WERI-Rb-1 (cell line): ENCODE results near the gene SPTB.

Experiments used
- DNase-seq: peaks from one replicate; pipeline ENCODE4 v3.0.0-alpha.2; 2020
- H3K27ac ChIP-seq: fragments of 250-450 bp; sonication (Bioruptor Pico); 2 replicates; pipeline ENCODE4 v1.5.1; 2020; ENCODE audit warnings: mild to moderate bottlenecking, moderate library complexity
- H3K27me3 ChIP-seq: fragments of 250-450 bp; sonication (Bioruptor Pico); 2 replicates; pipeline ENCODE4 v1.5.1; 2021; ENCODE audit warnings: mild to moderate bottlenecking, low read depth, moderate library complexity; ENCODE audit not compliant: insufficient read depth, severe bottlenecking
- H3K36me3 ChIP-seq: fragments of 250-450 bp; sonication (Bioruptor Pico); 2 replicates; pipeline ENCODE4 v1.5.1; 2020; ENCODE audit warnings: mild to moderate bottlenecking, moderate library complexity
- H3K4me3 ChIP-seq: 2 replicates; pipeline ENCODE4 v1.5.1; 2011; ENCODE audit warnings: low read depth, mild to moderate bottlenecking, control low read depth, low read length
- H3K9me3 ChIP-seq: fragments of 250-450 bp; sonication (Bioruptor Pico); 2 replicates; pipeline ENCODE4 v1.5.1; 2021; ENCODE audit warnings: mild to moderate bottlenecking, moderate library complexity; ENCODE audit not compliant: severe bottlenecking
- TF ChIP-seq, protein P1 (sequence below): IDR thresholded peaks from 2 replicates; pipeline ENCODE4 v1.5.1; 2011; ENCODE audit warnings: low read depth, mild to moderate bottlenecking, control low read depth, inconsistent platforms, low read length

The SPTB gene

DNA sequence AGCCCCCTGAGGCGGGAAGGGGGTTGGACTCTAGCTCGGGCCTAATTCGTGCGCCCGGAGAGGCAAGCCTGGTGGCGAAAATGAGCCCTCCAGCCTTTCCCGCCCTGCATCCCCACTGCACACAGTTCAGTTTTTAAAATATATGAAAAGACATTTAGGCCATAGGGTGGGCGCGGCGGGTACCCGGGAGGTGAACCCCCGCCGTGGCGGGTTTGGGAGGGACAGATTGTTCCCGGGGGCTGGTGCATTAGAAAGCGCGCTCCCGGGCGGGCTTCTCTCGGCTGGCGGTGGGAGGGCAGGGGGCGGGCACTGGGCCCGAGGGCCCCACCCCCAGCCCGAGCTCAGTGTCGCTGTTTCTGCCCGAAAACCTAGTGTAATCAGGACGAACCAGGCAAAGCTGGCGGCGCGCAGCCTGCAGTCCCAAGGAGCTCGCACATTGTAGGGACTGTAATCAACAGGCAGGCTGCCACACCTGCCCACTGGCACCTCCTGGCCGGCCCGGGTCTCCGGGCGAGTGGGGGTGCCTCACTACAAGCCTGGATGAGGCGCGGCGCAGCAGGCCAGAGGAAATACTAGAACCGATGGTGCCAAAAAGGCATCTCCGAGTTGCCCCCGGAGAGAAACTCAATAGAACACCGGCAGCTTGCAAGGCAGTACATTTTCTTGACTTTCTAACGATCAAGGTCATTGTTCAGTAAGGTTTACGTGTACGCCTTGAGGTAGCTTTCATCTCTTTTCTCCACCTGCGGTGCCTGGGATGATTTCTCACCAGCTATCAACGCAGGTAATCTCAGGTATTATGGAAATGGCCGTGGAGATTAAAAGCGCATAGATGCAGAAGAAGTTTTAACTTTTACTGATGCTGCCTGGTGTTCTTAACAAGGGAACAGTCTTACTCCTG, 764 bp upstream of the SPTB start:
- H3K4me3 ChIP-seq = peak overlapping the region; percentile 76
- H3K27me3 ChIP-seq = peaks cover 14% of the 10 kb centered on the region

DNA sequence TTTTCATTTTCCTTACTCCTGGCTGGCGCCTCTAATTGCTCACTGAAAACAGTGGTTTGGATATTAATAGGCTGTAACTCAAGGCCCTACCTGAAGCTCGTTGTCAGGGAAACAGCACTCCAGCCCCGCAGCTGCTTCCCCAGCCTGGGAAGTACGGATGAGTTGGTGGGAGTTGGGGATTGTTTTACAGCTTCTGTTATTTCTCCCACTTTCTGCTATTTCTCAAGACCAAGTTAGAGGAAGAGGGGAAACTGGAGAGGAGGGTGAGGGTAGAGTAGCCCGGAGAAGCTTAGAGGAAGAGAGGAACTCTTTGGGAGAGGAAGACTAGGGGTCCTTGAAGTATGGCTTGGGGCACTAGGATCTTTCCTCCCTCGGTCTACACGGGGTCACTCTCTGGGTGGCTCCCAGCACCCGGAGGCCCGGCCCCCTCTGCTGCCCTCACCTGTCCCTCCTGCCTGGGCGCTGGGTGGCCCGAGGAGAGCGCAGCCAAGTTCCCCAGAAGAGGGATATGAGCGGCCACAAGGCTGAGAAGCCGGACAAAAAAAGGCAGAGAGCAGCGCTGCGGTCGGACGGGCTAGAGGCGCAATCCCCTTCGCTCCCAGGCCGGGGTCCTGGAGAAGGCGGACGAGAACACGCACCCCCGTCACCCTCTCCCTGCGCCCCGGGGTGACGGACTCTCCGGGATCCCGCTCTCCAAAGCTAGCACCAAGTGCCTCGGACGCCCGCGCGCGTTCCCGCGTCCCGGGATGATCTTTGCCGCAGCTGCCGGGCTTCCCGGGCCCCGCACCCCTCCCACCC, 671 bp downstream of the SPTB start:
- peak; percentile 31 for DNase-seq
- Histone ChIP-seq H3K27me3 (peaks cover 14% of the 10 kb centered on the region), H3K9me3 (no peaks in the 10 kb centered on the region), H3K4me3 (peak overlapping the region; percentile 76), H3K27ac (no peak overlapping the region; the same call in 1 of the 2 replicates), H3K36me3 (no peaks in the 10 kb centered on the region)
- TF ChIP-seq, protein P1, sequence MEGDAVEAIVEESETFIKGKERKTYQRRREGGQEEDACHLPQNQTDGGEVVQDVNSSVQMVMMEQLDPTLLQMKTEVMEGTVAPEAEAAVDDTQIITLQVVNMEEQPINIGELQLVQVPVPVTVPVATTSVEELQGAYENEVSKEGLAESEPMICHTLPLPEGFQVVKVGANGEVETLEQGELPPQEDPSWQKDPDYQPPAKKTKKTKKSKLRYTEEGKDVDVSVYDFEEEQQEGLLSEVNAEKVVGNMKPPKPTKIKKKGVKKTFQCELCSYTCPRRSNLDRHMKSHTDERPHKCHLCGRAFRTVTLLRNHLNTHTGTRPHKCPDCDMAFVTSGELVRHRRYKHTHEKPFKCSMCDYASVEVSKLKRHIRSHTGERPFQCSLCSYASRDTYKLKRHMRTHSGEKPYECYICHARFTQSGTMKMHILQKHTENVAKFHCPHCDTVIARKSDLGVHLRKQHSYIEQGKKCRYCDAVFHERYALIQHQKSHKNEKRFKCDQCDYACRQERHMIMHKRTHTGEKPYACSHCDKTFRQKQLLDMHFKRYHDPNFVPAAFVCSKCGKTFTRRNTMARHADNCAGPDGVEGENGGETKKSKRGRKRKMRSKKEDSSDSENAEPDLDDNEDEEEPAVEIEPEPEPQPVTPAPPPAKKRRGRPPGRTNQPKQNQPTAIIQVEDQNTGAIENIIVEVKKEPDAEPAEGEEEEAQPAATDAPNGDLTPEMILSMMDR = no peak

More for the DNA sequence above, 764 bp upstream of the SPTB start:
- Histone ChIP-seq H3K27ac (peak overlapping the region; percentile 70), H3K36me3 (no peaks in the 10 kb centered on the region), H3K9me3 (no peaks in the 10 kb centered on the region)
- TF ChIP-seq, protein P1 = no peak
- peak; percentile 73 for DNase-seq

DNA sequence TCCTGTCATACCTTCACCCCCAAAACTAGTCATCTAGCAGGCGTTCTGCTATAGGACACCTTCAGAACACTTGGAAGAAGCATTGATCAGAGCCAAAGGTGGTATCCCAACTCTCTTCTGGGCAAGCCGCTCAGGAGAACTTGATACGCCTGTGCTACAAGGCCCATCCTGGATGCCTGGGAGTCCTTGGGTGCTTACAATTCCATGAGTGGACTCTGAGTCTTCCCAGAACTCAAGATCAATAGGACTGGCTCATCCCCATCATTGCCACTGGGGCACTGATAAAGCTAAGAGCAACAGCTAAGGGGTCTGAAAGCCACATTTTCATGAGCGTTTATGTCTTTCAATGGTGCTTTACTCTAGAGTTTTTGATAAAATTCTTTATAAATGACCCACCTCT, 1.9 kb downstream of the SPTB start:
- H3K27me3 ChIP-seq = peaks cover 14% of the 10 kb centered on the region
- H3K9me3 ChIP-seq = no peaks in the 10 kb centered on the region
- H3K36me3 ChIP-seq = no peaks in the 10 kb centered on the region

DNA sequence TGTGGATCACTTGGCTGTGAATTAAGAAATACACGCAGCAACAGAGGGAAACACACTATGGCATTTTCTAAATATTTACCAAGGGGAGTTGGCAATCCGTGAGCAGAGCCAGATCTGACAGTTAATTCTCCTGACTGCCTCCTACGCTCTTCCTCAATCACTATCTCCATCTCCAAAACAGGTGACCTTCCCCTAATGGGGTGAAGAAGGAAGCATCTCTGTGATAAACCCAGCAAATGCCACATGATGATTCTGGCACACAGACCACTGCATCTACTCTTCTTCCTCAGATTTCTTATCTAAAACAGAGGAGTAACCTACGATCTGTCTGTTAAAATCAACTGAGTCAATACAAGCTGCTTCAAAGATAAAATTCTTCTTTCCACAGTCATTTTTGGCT, 4.4 kb downstream of the SPTB start:
- DNase-seq = no peak
- Histone ChIP-seq H3K27me3 (peaks cover 6% of the 10 kb centered on the region), H3K36me3 (no peaks in the 10 kb centered on the region), H3K27ac (no peak overlapping the region), H3K9me3 (no peaks in the 10 kb centered on the region), H3K4me3 (no peak overlapping the region)
- TF ChIP-seq, protein P1 = no peak

More for the DNA sequence above, 1.9 kb downstream of the SPTB start:
- no peak overlapping the region for H3K27ac ChIP-seq
- H3K4me3 ChIP-seq = no peak overlapping the region
- TF ChIP-seq, protein P1 = no peak
- no peak for DNase-seq

DNA sequence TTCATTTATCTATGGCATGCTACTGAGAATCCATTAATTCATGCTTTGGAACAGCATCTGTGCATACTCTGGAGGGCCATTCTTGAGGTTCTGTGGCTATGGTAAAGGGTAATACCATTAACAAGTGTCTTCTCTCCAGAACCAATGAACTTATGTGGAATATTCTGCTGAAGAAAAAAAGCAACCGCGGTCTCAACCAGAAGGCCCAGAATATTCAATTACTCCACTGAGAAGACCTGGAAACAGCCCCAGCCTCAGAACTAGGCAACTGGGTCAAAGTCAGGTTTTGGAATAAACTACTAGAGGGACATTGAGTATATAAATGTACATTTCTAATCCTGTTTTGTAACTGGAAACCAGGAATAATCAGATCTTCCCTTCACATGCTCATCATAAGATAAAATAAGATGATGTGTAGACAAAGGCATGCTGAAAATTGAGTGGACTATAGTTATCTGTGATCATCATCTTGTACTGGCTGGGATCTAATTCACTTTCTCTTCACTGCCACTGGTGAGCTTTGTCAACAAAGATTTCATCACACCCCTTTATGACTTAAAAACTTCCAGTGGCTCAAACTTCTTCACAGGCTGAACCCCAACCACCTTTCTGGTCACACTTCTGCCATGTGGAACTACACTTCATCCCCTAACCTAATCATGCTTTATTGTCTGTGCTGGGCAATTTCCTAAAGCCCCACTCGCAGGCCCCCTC, 6.0 kb downstream of the SPTB start:
- no peaks in the 10 kb centered on the region for H3K36me3 ChIP-seq
- TF ChIP-seq, protein P1 = no peak
- no peak for DNase-seq

More for the DNA sequence above, 6.0 kb downstream of the SPTB start:
- Histone ChIP-seq H3K9me3 (no peaks in the 10 kb centered on the region), H3K27me3 (no peaks in the 10 kb centered on the region), H3K27ac (no peak overlapping the region), H3K4me3 (no peak overlapping the region)
